ENCODE data around the gene PRKAR2A.

PRKAR2A gene

GRCh38 chr3:48885753-48886152 lies 38.1 kb upstream of the PRKAR2A start:
- H3K9me3 ChIP-seq (ENCODE audit: control insufficient read depth, low read length), result no peaks in the 10 kb centered on the region
- H3K4me3 ChIP-seq (ENCODE audit: low read depth, low read length), result no peak overlapping the region
- TF ChIP-seq CTCF (IDR thresholded peaks at IDR 0.05), result no peak
- no peak overlapping the region for H3K27ac ChIP-seq
- no peak overlapping the region for H3K9ac ChIP-seq
- H3K27me3 ChIP-seq (ENCODE audit: control insufficient read depth, insufficient read depth, low read length), result no peaks in the 10 kb centered on the region
- H3K79me2 ChIP-seq, result peaks cover 13% of the 10 kb centered on the region
- no peak overlapping the region for H3K4me2 ChIP-seq (ENCODE audit: low read length)
- no peak overlapping the region for H2AFZ ChIP-seq
- H3K36me3 ChIP-seq (ENCODE audit: control insufficient read depth, insufficient read depth, low read length), result no peaks in the 10 kb centered on the region
- no peaks in the 10 kb centered on the region for H3K4me1 ChIP-seq

- TF ChIP-seq CTCF (IDR thresholded peaks at IDR 0.05), result no peak
- H3K4me1 ChIP-seq, result no peaks in the 10 kb centered on the region
- no peak overlapping the region for H3K9ac ChIP-seq
- H2AFZ ChIP-seq, result no peak overlapping the region
- H3K36me3 ChIP-seq (ENCODE audit: control insufficient read depth, insufficient read depth, low read length), result no peaks in the 10 kb centered on the region
- no peaks in the 10 kb centered on the region for H3K27me3 ChIP-seq (ENCODE audit: control insufficient read depth, insufficient read depth, low read length)
- H3K27ac ChIP-seq, result no peak overlapping the region
- H3K79me2 ChIP-seq, result peaks cover 5% of the 10 kb centered on the region
- no peak overlapping the region for H3K4me2 ChIP-seq (ENCODE audit: low read length)
- no peaks in the 10 kb centered on the region for H3K9me3 ChIP-seq (ENCODE audit: control insufficient read depth, low read length)
- H3K4me3 ChIP-seq (ENCODE audit: low read depth, low read length), result no peak overlapping the region
These were observed 34.0 kb upstream of the PRKAR2A start for GRCh38 chr3:48881652-48882114.

GRCh38 chr3:48881006-48881405 lies 33.3 kb upstream of the PRKAR2A start:
- Histone ChIP-seq H3K79me2 (peaks cover 5% of the 10 kb centered on the region), H3K4me1 (no peaks in the 10 kb centered on the region), H3K36me3 (ENCODE audit: control insufficient read depth, insufficient read depth, low read length) (no peaks in the 10 kb centered on the region), H2AFZ (no peak overlapping the region), H3K4me3 (ENCODE audit: low read depth, low read length) (no peak overlapping the region), H3K4me2 (ENCODE audit: low read length) (no peak overlapping the region), H3K9me3 (ENCODE audit: control insufficient read depth, low read length) (no peaks in the 10 kb centered on the region), H3K27me3 (ENCODE audit: control insufficient read depth, insufficient read depth, low read length) (no peaks in the 10 kb centered on the region), H3K27ac (no peak overlapping the region), H3K9ac (no peak overlapping the region)
- TF ChIP-seq CTCF (IDR thresholded peaks at IDR 0.05), result no peak

GRCh38 chr3:48879994-48880377 lies 32.3 kb upstream of the PRKAR2A start:
- Histone ChIP-seq H3K27ac (no peak overlapping the region), H3K4me1 (no peaks in the 10 kb centered on the region), H3K9ac (no peak overlapping the region), H3K27me3 (ENCODE audit: control insufficient read depth, insufficient read depth, low read length) (no peaks in the 10 kb centered on the region), H3K36me3 (ENCODE audit: control insufficient read depth, insufficient read depth, low read length) (no peaks in the 10 kb centered on the region), H3K4me2 (ENCODE audit: low read length) (no peak overlapping the region), H2AFZ (no peak overlapping the region), H3K9me3 (ENCODE audit: control insufficient read depth, low read length) (no peaks in the 10 kb centered on the region), H3K4me3 (ENCODE audit: low read depth, low read length) (no peak overlapping the region), H3K79me2 (peaks cover 5% of the 10 kb centered on the region)
- no peak for TF ChIP-seq CTCF (IDR thresholded peaks at IDR 0.05)

- H3K9me3 ChIP-seq (ENCODE audit: control insufficient read depth, low read length), result no peaks in the 10 kb centered on the region
- no peaks in the 10 kb centered on the region for H3K4me1 ChIP-seq
- no peak overlapping the region for H3K4me2 ChIP-seq (ENCODE audit: low read length)
- no peaks in the 10 kb centered on the region for H3K36me3 ChIP-seq (ENCODE audit: control insufficient read depth, insufficient read depth, low read length)
- no peak for TF ChIP-seq CTCF (IDR thresholded peaks at IDR 0.05)
- no peak overlapping the region for H3K9ac ChIP-seq
- no peak overlapping the region for H3K4me3 ChIP-seq (ENCODE audit: low read depth, low read length)
- no peak overlapping the region for H3K27ac ChIP-seq
- H2AFZ ChIP-seq, result no peak overlapping the region
- no peaks in the 10 kb centered on the region for H3K27me3 ChIP-seq (ENCODE audit: control insufficient read depth, insufficient read depth, low read length)
- H3K79me2 ChIP-seq, result peaks cover 5% of the 10 kb centered on the region
These were observed 31.8 kb upstream of the PRKAR2A start for GRCh38 chr3:48879307-48879993.

Data from parathyroid adenoma (tissue), 2 donors.